DOHH2 (cell line): Measurements from ENCODE around the gene PIGC.

Experiments used
- EZH2phosphoT487 ChIP-seq: fragments of 200-600 bp; sonication (generic); IDR thresholded peaks from 2 replicates; pipeline ENCODE4 v1.6.1; 2017; ENCODE audit warnings: borderline replicate concordance, mild to moderate bottlenecking, antibody characterized with exemption, low read length, moderate library complexity, mixed read lengths
- TF ChIP-seq, protein P1 (sequence below): fragments of 200-600 bp; sonication (generic); IDR thresholded peaks from one replicate; pipeline ENCODE4 v1.5.1; 2014; ENCODE audit warnings: antibody characterized with exemption, mild to moderate bottlenecking, low read depth, low read length; ENCODE audit not compliant: poor library complexity, severe bottlenecking

DNA sequence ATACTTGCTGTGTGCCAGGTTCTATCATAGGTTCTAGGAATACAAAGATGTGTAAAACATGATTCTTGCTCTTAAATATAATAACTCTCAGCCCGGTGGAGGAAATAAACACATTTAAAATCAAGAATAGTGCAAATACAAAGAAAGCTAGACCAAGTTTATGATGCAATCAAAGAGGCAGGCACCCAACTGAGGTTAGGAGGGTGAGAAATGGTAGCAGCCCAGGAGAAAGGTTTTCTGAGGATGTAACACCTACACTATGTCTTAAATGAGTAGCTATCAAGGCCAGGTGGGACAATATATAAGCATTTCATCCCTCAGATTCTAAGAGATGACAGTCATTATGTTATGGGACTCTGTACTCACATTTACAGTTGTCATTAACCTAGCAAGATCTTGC lies 9.7 kb upstream of the PIGC start:
- TF ChIP-seq, protein P1, sequence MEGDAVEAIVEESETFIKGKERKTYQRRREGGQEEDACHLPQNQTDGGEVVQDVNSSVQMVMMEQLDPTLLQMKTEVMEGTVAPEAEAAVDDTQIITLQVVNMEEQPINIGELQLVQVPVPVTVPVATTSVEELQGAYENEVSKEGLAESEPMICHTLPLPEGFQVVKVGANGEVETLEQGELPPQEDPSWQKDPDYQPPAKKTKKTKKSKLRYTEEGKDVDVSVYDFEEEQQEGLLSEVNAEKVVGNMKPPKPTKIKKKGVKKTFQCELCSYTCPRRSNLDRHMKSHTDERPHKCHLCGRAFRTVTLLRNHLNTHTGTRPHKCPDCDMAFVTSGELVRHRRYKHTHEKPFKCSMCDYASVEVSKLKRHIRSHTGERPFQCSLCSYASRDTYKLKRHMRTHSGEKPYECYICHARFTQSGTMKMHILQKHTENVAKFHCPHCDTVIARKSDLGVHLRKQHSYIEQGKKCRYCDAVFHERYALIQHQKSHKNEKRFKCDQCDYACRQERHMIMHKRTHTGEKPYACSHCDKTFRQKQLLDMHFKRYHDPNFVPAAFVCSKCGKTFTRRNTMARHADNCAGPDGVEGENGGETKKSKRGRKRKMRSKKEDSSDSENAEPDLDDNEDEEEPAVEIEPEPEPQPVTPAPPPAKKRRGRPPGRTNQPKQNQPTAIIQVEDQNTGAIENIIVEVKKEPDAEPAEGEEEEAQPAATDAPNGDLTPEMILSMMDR, result no peak
- no peak for TF ChIP-seq EZH2phosphoT487
